H9 (cell line): ENCODE results near the gene CLVS2. TPM values are rescaled to one million over a fixed set of nuclear protein-coding genes. Genes with fewer than 3 reads are reported as not detected.

ENCODE experiments used
- DNase-seq: peaks from one replicate; pipeline ENCODE4 v3.0.0-alpha.2; 2017
- H2AFZ ChIP-seq: one replicate; pipeline ENCODE4 v1.6.1; 2013; ENCODE audit warnings: mild to moderate bottlenecking, low read length, control low read depth, moderate library complexity
- H2AK5ac ChIP-seq: 2 replicates; pipeline ENCODE4 v1.6.1; 2013; ENCODE audit warnings: low read length, control low read depth, mixed read lengths; ENCODE audit not compliant: insufficient read length
- H2BK120ac ChIP-seq: one replicate; pipeline ENCODE4 v1.6.1; 2013; ENCODE audit warnings: low read depth, mild to moderate bottlenecking, low read length, control low read depth, inconsistent platforms; ENCODE audit not compliant: poor library complexity, severe bottlenecking
- H2BK12ac ChIP-seq: 2 replicates; pipeline ENCODE4 v1.6.1; 2013; ENCODE audit warnings: low read length, control low read depth, mixed read lengths, low read depth; ENCODE audit not compliant: insufficient read length
- H2BK15ac ChIP-seq: 2 replicates; pipeline ENCODE4 v1.6.1; 2013; ENCODE audit warnings: low read depth, low read length, control low read depth
- H2BK20ac ChIP-seq: one replicate; pipeline ENCODE4 v1.6.1; 2013; ENCODE audit warnings: low read depth, mild to moderate bottlenecking, low read length, control low read depth, inconsistent platforms; ENCODE audit not compliant: poor library complexity, severe bottlenecking
- H2BK5ac ChIP-seq: 2 replicates; pipeline ENCODE4 v1.6.1; 2013; ENCODE audit warnings: low read length, control low read depth, mixed read lengths; ENCODE audit not compliant: insufficient read length
- H3K14ac ChIP-seq: 2 replicates; pipeline ENCODE4 v1.6.1; 2013; ENCODE audit warnings: low read length, control low read depth; ENCODE audit not compliant: insufficient read depth
- H3K18ac ChIP-seq: 2 replicates; pipeline ENCODE4 v1.6.1; 2013; ENCODE audit warnings: low read depth, mild to moderate bottlenecking, mixed read lengths, low read length, control low read depth; ENCODE audit not compliant: insufficient read length
- H3K23ac ChIP-seq: 2 replicates; pipeline ENCODE4 v1.6.1; 2013; ENCODE audit warnings: low read length, control low read depth, mixed read lengths, low read depth; ENCODE audit not compliant: insufficient read length
- H3K23me2 ChIP-seq: 2 replicates; pipeline ENCODE4 v1.6.1; 2013; ENCODE audit warnings: low read depth, mild to moderate bottlenecking, mixed read lengths, low read length, control low read depth; ENCODE audit not compliant: insufficient read length, poor library complexity, severe bottlenecking
- H3K27ac ChIP-seq: 2 replicates; pipeline ENCODE4 v1.5.1; 2013; ENCODE audit warnings: low read length, control low read depth, mixed read lengths, low read depth; ENCODE audit not compliant: insufficient read length
- H3K27me3 ChIP-seq: 2 replicates; pipeline ENCODE4 v1.6.1; 2013; ENCODE audit warnings: low read length, control low read depth, inconsistent platforms; ENCODE audit not compliant: insufficient read depth
- H3K4ac ChIP-seq: 2 replicates; pipeline ENCODE4 v1.6.1; 2013; ENCODE audit warnings: low read depth, mild to moderate bottlenecking, control low read depth, inconsistent platforms, low read length, moderate library complexity
- H3K4me1 ChIP-seq: 2 replicates; pipeline ENCODE4 v1.6.1; 2013; ENCODE audit warnings: low read length, control low read depth, inconsistent platforms; ENCODE audit not compliant: insufficient read depth
- H3K4me2 ChIP-seq: 2 replicates; pipeline ENCODE4 v1.6.1; 2013; ENCODE audit warnings: low read length, control low read depth, mixed read lengths; ENCODE audit not compliant: insufficient read length, insufficient read depth
- H3K56ac ChIP-seq: 2 replicates; pipeline ENCODE4 v1.6.1; 2013; ENCODE audit warnings: low read depth, mild to moderate bottlenecking, mixed read lengths, low read length, control low read depth; ENCODE audit not compliant: insufficient read length
- H3K79me1 ChIP-seq: 2 replicates; pipeline ENCODE4 v1.6.1; 2013; ENCODE audit warnings: low read depth, mild to moderate bottlenecking, moderate library complexity, low read length, control low read depth, inconsistent platforms; ENCODE audit not compliant: insufficient read depth, poor library complexity, severe bottlenecking
- H3K79me2 ChIP-seq: 2 replicates; pipeline ENCODE4 v1.6.1; 2013; ENCODE audit warnings: low read length, control low read depth, inconsistent platforms; ENCODE audit not compliant: insufficient read depth
- H3K9ac ChIP-seq: 2 replicates; pipeline ENCODE4 v1.6.1; 2013; ENCODE audit warnings: low read length, control low read depth, mixed read lengths; ENCODE audit not compliant: insufficient read length; ENCODE audit errors: extremely low read depth
- H3K9me3 ChIP-seq: one replicate; pipeline ENCODE4 v1.6.1; 2013; ENCODE audit warnings: low read depth, low read length, inconsistent platforms; ENCODE audit not compliant: control insufficient read depth
- H3T11ph ChIP-seq: one replicate; pipeline ENCODE4 v1.6.1; 2013; ENCODE audit warnings: mild to moderate bottlenecking, low read length, control low read depth, inconsistent platforms
- H4K20me1 ChIP-seq: one replicate; pipeline ENCODE4 v1.6.1; 2013; ENCODE audit not compliant: control insufficient read depth, insufficient read length, insufficient read depth
- H4K5ac ChIP-seq: 2 replicates; pipeline ENCODE4 v1.6.1; 2013; ENCODE audit warnings: low read depth, mild to moderate bottlenecking, mixed read lengths, low read length, control low read depth; ENCODE audit not compliant: insufficient read length
- H4K8ac ChIP-seq: replicated peaks from 2 replicates; pipeline ENCODE4 v1.6.1; 2013; ENCODE audit warnings: low read length, control low read depth, mixed read lengths, low read depth; ENCODE audit not compliant: insufficient read length
- H4K91ac ChIP-seq: 2 replicates; pipeline ENCODE4 v1.6.1; 2013; ENCODE audit warnings: low read depth, mild to moderate bottlenecking, moderate library complexity, mixed read lengths, low read length, control low read depth; ENCODE audit not compliant: insufficient read length
- H3K27ac Mint-ChIP-seq, 3 experiments: 2 replicates in 2 of 3; 3 replicates in 1 of 3; pipeline ENCODE4 v1.8.0; 2020 to 2021; ENCODE audit warnings: mixed read lengths in 3 of 3, mild to moderate bottlenecking in 1 of 3, moderate library complexity in 1 of 3
- H3K27me3 Mint-ChIP-seq: 2 replicates; pipeline ENCODE4 v1.8.0; 2021; ENCODE audit warnings: low read depth, mild to moderate bottlenecking, moderate library complexity, mixed read lengths
- H3K36me3 Mint-ChIP-seq, 3 experiments: 2 replicates in 2 of 3; 3 replicates in 1 of 3; pipeline ENCODE4 v1.8.0; 2020 to 2021; ENCODE audit warnings: low read depth in 3 of 3, mixed read lengths in 3 of 3; ENCODE audit not compliant: insufficient read depth in 1 of 3
- H3K4me1 Mint-ChIP-seq, 2 experiments: 2 replicates each; pipeline ENCODE4 v1.8.0; 2020; ENCODE audit warnings: mixed read lengths in 2 of 2
- H3K4me3 Mint-ChIP-seq, 2 experiments: 2 replicates in 1 of 2; 3 replicates in 1 of 2; pipeline ENCODE4 v1.8.0; 2020 to 2021; ENCODE audit warnings: mild to moderate bottlenecking in 2 of 2, mixed read lengths in 2 of 2, moderate library complexity in 1 of 2
- H3K9me3 Mint-ChIP-seq, 2 experiments: 2 replicates in 1 of 2; 3 replicates in 1 of 2; pipeline ENCODE4 v1.8.0; 2020; ENCODE audit warnings: mild to moderate bottlenecking in 2 of 2, mixed read lengths in 2 of 2, moderate library complexity in 1 of 2
- CTCF ChIP-seq: fragments of 200-600 bp; sonication (generic); conservative IDR thresholded peaks from 3 replicates; pipeline ENCODE4 v1.8.0; 2021; ENCODE audit warnings: antibody characterized with exemption, mild to moderate bottlenecking
- WGBS: extraction: QIAGEN DNeasy Blood & Tissue Kit; methylation state at CpG from one replicate; pipeline ENCODE4 v1.1.7; 2013; ENCODE audit warnings: missing lambda C conversion rate, low lambda C conversion rate, mixed read lengths; ENCODE audit not compliant: insufficient read length; ENCODE audit errors: extremely low coverage; 5-methylcytosine and 5-hydroxymethylcytosine counted together
- total RNA-seq: library from RNA; stranded (reverse); gene quantifications from 2 replicates; pipeline ENCODE4 v1.2.1, GENCODE V29; 2021

Gene CLVS2
- total RNA-seq, 1 experiment from 2014 or later, result 0.26 TPM

- H3K36me3 Mint-ChIP-seq, result no peaks in the 10 kb centered on the region
- Histone ChIP-seq H3K4me1 (no peaks in the 10 kb centered on the region), H3K4me2 (no peak overlapping the region), H3K79me2 (no peaks in the 10 kb centered on the region), H3K4ac (no peak overlapping the region), H3K27me3 (no peaks in the 10 kb centered on the region), H3K27ac (no peak overlapping the region), H2AFZ (no peak overlapping the region), H4K5ac (no peak overlapping the region), H3K23me2 (no peaks in the 10 kb centered on the region), H2BK20ac (no peak overlapping the region), H2BK15ac (no peak overlapping the region), H2BK12ac (no peak overlapping the region), H4K91ac (no peak overlapping the region), H3K79me1 (no peaks in the 10 kb centered on the region), H3K9ac (no peak overlapping the region), H3K18ac (no peak overlapping the region), H4K8ac (no peak overlapping the region), H3K56ac (no peak overlapping the region), H3K14ac (no peak overlapping the region), H3K23ac (no peak overlapping the region), H2BK5ac (no peak overlapping the region), H3T11ph (no peak overlapping the region), H3K9me3 (no peaks in the 10 kb centered on the region), H2AK5ac (no peak overlapping the region), H2BK120ac (no peak overlapping the region), H4K20me1 (no peaks in the 10 kb centered on the region)
- no peak for DNase-seq
- H3K4me1 Mint-ChIP-seq, result no peaks in the 10 kb centered on the region
- H3K4me3 Mint-ChIP-seq, result no peak overlapping the region
- WGBS, result no CpG with 5 or more reads among the region's 2 CpGs
- H3K27me3 Mint-ChIP-seq, result 0 out of 2 replicates have a peak, but pooled peaks cover 2% of the 10 kb centered on the region
- TF ChIP-seq CTCF, result no peak
- H3K9me3 Mint-ChIP-seq, result no peaks in the 10 kb centered on the region
- no peak overlapping the region for H3K27ac Mint-ChIP-seq
Measured at GRCh38 chr6:123074616-123075015, 78.6 kb downstream of the CLVS2 start.
